Activated CD8-positive, alpha-beta memory T cell treated with anti-CD3 and anti-CD28 coated beads for 1 hour (primary cell): ENCODE data around the gene AGMAT.

Experiments
- DNase-seq, 2 donors: peaks; one replicate each; pipeline ENCODE4 v3.0.0-alpha.2; 2020; ENCODE audit warnings: low read depth in 1 of 2; ENCODE audit errors: extremely low read depth in 1 of 2

Gene AGMAT, protein sequence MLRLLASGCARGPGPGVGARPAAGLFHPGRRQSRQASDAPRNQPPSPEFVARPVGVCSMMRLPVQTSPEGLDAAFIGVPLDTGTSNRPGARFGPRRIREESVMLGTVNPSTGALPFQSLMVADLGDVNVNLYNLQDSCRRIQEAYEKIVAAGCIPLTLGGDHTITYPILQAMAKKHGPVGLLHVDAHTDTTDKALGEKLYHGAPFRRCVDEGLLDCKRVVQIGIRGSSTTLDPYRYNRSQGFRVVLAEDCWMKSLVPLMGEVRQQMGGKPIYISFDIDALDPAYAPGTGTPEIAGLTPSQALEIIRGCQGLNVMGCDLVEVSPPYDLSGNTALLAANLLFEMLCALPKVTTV

DNA sequence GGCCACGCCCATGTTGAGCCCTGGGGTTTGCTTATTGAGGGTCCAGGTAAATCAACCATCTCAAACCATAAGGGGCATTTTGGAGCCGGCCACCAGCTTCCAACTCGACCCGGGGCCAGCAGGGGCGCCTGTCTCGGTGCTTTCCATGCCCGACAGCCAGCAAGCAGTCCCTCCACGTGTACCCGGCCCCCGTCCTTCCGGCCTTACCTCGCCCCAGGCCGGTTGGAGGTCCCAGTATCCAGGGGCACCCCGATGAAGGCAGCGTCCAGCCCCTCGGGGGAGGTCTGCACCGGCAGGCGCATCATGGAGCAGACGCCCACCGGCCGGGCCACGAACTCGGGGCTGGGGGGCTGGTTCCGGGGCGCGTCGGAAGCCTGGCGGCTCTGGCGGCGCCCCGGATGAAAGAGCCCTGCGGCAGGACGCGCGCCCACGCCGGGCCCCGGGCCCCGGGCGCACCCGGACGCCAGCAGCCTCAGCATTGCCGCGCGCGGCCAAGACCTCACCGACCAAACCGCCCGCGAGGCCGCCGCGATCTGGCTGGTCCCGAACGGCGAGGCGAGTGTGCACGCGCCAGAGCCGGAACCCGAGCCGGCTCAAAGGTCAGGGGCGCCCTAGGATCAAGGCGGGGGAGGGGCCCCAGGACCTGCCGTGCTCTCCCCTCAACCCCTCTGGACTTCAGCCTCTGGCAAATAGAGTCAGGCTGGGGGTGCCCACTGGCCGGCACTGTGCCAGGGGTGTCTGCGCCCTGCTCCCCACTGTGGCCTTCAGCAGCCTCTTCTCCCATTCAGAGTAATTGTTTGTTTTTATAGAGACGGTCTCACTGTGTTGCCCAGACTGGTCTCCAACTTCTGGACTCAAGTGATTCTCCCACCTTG lies at the start of gene AGMAT:
TSS of gene AGMAT (minus strand) at position 563 of the 875 bp plus-strand sequence. CDS start at position 479, 84 bp downstream.
- DNase-seq, result peak in 1 of 2 donors; percentile 24

GRCh38 chr1:15633756-15634420 lies 49.0 kb upstream of the AGMAT start:
- no peak for DNase-seq

- no peak for DNase-seq
Observed at GRCh38 chr1:15628003-15628402, 43.2 kb upstream of the AGMAT start.

GRCh38 chr1:15627343-15627988 lies 42.6 kb upstream of the AGMAT start:
- DNase-seq, result no peak

DNA sequence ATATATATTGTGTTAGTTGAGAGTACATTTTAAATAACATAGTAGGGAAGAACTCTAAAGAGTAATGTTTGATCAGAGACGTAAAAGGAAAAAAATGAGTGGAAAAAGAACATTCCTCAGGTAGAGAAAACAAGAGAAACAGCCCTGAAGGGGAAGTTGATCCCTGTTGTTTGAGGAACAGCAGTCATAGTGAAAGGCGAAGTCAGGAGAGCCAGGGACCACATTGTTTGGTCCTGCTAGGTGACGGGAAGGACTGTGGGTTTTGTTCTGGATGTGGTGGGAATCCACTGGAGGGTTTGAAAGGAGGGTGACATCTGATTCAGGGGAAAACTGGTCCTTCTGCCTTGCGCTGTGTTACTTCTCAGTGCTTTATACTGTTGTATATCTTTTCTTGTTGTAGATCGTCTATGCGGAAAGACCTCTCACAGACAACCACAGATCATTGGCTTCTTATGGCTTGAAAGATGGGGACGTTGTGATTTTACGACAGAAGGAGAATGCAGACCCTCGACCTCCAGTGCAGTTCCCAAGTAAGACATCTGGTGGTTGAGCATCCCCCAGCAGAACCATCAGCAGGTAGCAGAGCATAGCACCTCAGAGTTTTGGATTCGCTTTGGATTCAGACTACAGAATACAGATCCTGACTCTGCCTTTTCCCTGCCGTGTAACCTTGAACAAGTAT lies 41.6 kb upstream of the AGMAT start:
- DNase-seq, result no peak

GRCh38 chr1:15625056-15625917 lies 40.4 kb upstream of the AGMAT start:
- DNase-seq, result no peak

DNA sequence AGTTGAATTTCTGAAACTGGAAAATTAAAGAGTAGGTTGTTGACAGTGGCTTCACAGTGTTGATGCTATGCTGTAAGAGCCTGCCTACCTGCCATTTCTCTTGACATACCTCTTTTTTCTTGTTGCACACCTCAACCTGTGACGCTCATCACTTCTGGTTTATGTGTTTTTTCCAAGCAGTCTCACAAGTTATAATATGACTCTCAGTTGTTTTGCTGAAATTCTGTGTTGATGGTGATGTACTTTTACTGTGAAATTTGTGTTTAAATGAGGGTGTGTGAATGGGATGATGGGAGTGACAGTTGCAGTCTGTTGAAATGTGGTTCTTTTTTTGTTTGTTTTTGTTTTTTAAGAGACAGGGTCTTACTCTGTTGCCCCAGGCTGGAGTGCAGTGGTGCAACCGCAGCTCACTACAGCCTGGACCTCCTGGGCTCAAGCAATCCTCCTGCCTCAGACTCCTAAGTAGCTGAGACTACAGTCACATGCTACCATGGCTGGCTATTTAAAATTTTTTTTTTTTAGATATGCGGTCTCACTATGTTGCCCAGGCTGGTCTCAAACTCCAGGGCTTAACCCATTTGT lies 39.4 kb upstream of the AGMAT start:
- DNase-seq, result no peak

DNA sequence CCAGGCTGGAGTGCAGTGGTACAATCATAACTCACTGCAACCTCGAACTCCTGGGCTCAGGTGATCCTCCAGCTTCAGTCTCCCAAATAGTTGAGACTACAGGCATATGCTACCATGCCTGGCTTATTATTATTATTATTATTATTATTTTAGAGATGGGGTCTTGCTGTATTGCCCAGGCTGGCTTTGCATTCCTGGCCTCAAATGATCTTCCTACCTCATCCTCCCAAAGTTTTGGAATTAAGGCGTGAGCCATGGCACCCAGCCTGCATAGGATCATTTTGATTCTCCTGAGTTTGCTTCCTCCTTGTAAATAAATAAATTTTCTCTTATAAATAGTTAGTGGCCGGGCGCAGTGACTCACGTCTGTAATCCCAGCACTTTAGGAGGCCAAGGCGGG lies 38.6 kb upstream of the AGMAT start:
- DNase-seq, result no peak

- no peak for DNase-seq
Observed at GRCh38 chr1:15622712-15623373, 38.0 kb upstream of the AGMAT start.

- no peak for DNase-seq
Observed at GRCh38 chr1:15621975-15622374, 37.1 kb upstream of the AGMAT start.

DNA sequence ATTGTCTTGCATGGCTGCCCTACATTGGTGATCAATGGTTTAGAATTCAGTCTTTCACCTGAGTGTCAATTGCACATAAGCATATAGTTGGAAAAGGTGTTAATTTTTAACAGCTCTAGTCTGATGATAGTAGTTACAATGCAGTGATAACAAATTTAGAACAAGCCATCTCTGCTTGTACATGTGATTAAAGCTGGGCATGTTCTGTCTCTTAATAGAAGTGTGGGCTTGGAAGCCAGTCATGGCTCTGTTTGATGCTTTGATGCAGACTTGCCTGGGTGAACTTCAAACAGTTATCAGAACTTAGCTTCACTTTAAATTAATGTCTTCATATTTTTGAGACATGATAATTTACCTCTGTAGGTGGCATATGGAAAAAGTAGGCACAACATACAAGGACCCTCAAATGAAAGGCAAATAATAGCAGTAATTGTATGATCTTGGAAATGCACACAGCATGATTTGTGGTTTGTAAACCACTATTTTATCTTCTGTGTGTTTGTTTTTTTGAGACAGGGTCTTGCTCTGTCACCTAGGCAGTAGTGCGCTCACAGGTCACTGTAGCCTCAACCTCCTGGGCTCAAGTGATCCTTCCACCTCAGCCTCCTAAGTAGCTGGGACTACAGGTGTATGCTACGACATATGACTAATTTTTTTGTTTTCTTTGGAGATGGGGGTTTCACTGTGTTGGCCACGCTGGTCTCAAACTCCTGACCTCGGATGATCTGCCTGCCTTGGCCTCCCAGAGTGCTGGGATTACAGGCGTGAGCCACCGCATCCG lies 36.2 kb upstream of the AGMAT start:
- no peak for DNase-seq

GRCh38 chr1:15620155-15620545 lies 35.3 kb upstream of the AGMAT start:
- DNase-seq, result no peak

- no peak for DNase-seq
Observed at GRCh38 chr1:15618655-15619525, 34.0 kb upstream of the AGMAT start.

- no peak for DNase-seq
Observed at GRCh38 chr1:15618077-15618654, 33.3 kb upstream of the AGMAT start.

DNA sequence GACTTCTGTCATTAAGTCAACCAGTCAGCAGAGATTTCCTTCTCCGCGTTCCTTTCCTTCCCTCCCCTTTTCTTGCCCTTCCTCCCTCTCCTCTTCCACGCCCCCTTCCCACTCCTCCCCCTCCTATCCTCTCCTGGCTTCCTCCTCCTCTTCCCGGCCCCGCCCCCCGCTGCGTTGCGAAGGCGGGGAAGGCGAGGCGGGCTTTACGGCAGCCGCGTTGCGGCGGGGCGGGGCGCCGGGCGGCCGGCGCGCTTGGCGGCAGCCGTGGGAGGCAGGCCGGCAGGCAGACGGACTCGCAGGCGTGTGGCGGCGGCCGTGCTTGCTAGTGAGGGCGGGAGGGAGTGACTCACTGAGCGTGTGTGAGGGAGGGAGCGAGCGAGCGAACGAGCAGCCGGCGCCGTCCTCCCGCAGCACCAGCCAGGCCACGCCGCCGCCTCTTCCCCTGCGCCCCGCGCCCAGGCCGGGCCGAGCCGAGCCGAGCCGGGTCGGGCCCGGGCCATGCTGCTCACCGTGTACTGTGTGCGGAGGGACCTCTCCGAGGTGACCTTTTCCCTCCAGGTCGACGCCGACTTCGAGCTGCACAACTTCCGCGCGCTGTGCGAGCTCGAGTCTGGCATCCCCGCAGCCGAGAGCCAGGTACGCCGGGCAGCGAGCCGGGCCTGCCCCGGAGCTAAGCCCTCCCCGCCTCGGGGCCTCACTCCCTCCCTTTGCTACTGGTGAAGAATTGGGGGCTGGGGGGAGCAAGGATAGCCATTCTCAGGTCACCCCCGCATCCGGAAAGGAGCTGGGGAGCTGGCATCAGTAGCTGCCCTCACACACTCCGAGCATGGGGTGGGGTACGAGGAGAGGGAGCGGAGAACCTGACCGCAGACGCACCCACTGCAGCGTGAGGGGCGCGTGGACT lies 32.6 kb upstream of the AGMAT start, which contains the start of gene DDI2:
TSS of gene DDI2 (plus strand) at position 286 of the 904 bp plus-strand sequence. CDS start at position 499, 213 bp downstream.
- DNase-seq, result peak; percentile 70 to 87
